Mesothelial cell of epicardium (in vitro differentiated cells): Measurements from ENCODE around the gene RARB. TPM values are rescaled to one million over a fixed set of nuclear protein-coding genes. Genes with fewer than 3 reads are reported as not detected.

Experiments
- DNase-seq, 2 experiments: peaks; one replicate each; pipeline ENCODE4 v3.0.0; 2021; ENCODE audit warnings: low spot score in 2 of 2; ENCODE audit not compliant: unreplicated experiment in 2 of 2
- H3K27ac Mint-ChIP-seq: 2 replicates; pipeline ENCODE4 v1.8.0; 2021; ENCODE audit warnings: mixed read lengths
- H3K27me3 Mint-ChIP-seq: 2 replicates; pipeline ENCODE4 v1.8.0; 2021; ENCODE audit warnings: low read depth, mixed read lengths
- H3K36me3 Mint-ChIP-seq: 2 replicates; pipeline ENCODE4 v1.8.0; 2021; ENCODE audit warnings: mixed read lengths
- H3K4me1 Mint-ChIP-seq: 2 replicates; pipeline ENCODE4 v1.8.0; 2021; ENCODE audit warnings: mixed read lengths
- H3K4me3 Mint-ChIP-seq: 2 replicates; pipeline ENCODE4 v1.8.0; 2021; ENCODE audit warnings: mild to moderate bottlenecking, moderate library complexity, mixed read lengths
- H3K9me3 Mint-ChIP-seq: 2 replicates; pipeline ENCODE4 v1.8.0; 2021; ENCODE audit warnings: mixed read lengths
- CTCF ChIP-seq: fragments of 200-600 bp; sonication (generic); IDR thresholded peaks from one replicate; pipeline ENCODE4 v1.5.0; 2021; ENCODE audit warnings: antibody characterized with exemption; ENCODE audit not compliant: unreplicated experiment
- total RNA-seq: library from RNA; stranded (reverse); gene quantifications from 3 replicates; pipeline ENCODE4 v1.2.1, GENCODE V29; 2021

RARB gene
- total RNA-seq, 1 donor from 2014 or later: 117 TPM

- Mint-ChIP-seq H3K9me3 (no peaks in the 10 kb centered on the region), H3K36me3 (peaks cover 16% of the 10 kb centered on the region), H3K27me3 (no peaks in the 10 kb centered on the region), H3K4me1 (peaks cover 90% of the 10 kb centered on the region), H3K27ac (peak overlapping the region; percentile 95), H3K4me3 (peak overlapping the region; percentile 51)
- TF ChIP-seq CTCF: no peak
- DNase-seq: no peak
These were observed 26.2 kb downstream of the RARB start for GRCh38 chr3:25454005-25454927.

- Mint-ChIP-seq H3K27ac (peak overlapping the region; percentile 95), H3K4me1 (peaks cover 83% of the 10 kb centered on the region), H3K27me3 (no peaks in the 10 kb centered on the region), H3K4me3 (peak overlapping the region; percentile 51), H3K9me3 (no peaks in the 10 kb centered on the region), H3K36me3 (peaks cover 13% of the 10 kb centered on the region)
- TF ChIP-seq CTCF: no peak
- no peak for DNase-seq
These were observed 27.5 kb downstream of the RARB start for GRCh38 chr3:25455441-25456132.

GRCh38 chr3:25456723-25457670, 28.9 kb downstream of the RARB start:
- Mint-ChIP-seq H3K4me3 (no peak overlapping the region), H3K27ac (peak overlapping the region; percentile 35)

GRCh38 chr3:25457671-25458419, 29.8 kb downstream of the RARB start:
- H3K27me3 Mint-ChIP-seq: no peaks in the 10 kb centered on the region
- DNase-seq: no peak
- peak overlapping the region; percentile 35 for H3K27ac Mint-ChIP-seq
- H3K36me3 Mint-ChIP-seq: peaks cover 19% of the 10 kb centered on the region
- H3K4me3 Mint-ChIP-seq: no peak overlapping the region
- H3K4me1 Mint-ChIP-seq: peaks cover 78% of the 10 kb centered on the region
- TF ChIP-seq CTCF: no peak
- H3K9me3 Mint-ChIP-seq: no peaks in the 10 kb centered on the region

More at GRCh38 chr3:25456723-25457670, 28.9 kb downstream of the RARB start:
- Mint-ChIP-seq H3K4me1 (peaks cover 80% of the 10 kb centered on the region), H3K9me3 (no peaks in the 10 kb centered on the region), H3K36me3 (peaks cover 12% of the 10 kb centered on the region), H3K27me3 (no peaks in the 10 kb centered on the region)
- no peak for TF ChIP-seq CTCF
- no peak for DNase-seq
